ENCODE data around the gene CTNNB1. TPM values are rescaled to one million over a fixed set of nuclear protein-coding genes. Genes with fewer than 3 reads are reported as not detected.
"Not testable (repeated sequence)": the region's sequence is repeated elsewhere in the genome, so short reads cannot be mapped to it uniquely, and the experiment has no call there.

The CTNNB1 gene
- total RNA-seq, 2 donors from 2014 or later, result 109 to 150 TPM

DNA sequence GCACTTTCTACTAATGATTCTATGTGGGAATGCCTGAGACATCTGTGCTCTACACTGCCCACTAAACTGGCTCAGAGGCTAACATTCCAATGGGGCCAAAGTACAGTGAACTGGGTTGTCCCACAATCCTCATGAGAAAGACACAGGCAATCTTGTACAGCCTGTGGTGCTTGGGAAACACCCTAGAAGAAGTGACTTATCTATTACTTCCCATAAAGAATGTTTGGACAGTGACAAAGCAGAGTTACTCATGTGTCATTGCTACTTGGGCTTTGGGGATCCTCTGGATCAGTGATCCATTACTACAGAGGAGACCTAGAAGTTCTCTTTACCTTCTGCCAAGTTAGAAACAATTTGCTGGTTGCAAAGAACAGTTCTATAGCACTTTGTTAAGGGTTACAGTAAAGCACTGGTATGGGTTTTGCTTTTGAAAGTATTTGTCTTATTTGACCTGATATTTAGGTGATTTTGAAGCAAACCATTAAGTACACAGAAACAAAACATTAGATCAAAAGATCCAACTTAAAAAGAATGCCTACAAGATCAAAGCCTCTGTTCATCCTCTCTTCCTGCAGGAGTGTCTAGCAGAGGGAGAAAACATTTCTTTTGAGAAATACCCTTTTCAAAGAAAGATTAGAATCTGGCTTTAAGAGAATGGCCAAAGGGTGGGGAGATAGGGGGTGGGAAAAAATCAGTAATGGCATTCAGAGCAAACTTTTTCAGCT is 75.8 kb downstream of the CTNNB1 start:
- ATAC-seq (replicated peaks), result no peak
- Mint-ChIP-seq H3K4me1 (no peaks in the 10 kb centered on the region), H3K9me3 (peaks cover 14% of the 10 kb centered on the region), H3K27ac (no peak overlapping the region), H3K27me3 (no peaks in the 10 kb centered on the region), H3K36me3 (ENCODE audit: low read depth) (no peaks in the 10 kb centered on the region), H3K4me3 (no peak overlapping the region)

DNA sequence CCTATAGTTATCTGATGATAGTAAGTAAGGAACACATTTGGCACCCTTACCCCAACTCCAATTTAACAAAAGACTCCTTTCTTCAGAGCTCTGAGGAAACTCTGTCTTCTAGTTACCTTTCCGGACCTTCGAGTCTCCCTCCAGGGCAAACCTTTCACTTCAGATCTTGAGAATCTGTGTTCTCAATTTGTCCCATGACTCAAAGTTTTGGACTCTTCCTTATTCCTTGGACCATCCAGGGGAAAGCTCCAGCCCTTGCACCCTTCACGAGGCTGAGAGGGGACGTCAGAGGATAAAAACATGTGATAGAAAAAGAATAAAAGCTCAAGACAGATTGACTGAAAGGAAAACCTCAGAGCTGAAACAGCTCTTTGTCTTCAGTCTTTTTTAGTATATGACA is 76.9 kb downstream of the CTNNB1 start:
- Mint-ChIP-seq H3K27me3 (no peaks in the 10 kb centered on the region), H3K4me3 (no peak overlapping the region), H3K36me3 (ENCODE audit: low read depth) (no peaks in the 10 kb centered on the region), H3K4me1 (no peaks in the 10 kb centered on the region), H3K9me3 (peaks cover 19% of the 10 kb centered on the region), H3K27ac (no peak overlapping the region)
- ATAC-seq (replicated peaks), result no peak

DNA sequence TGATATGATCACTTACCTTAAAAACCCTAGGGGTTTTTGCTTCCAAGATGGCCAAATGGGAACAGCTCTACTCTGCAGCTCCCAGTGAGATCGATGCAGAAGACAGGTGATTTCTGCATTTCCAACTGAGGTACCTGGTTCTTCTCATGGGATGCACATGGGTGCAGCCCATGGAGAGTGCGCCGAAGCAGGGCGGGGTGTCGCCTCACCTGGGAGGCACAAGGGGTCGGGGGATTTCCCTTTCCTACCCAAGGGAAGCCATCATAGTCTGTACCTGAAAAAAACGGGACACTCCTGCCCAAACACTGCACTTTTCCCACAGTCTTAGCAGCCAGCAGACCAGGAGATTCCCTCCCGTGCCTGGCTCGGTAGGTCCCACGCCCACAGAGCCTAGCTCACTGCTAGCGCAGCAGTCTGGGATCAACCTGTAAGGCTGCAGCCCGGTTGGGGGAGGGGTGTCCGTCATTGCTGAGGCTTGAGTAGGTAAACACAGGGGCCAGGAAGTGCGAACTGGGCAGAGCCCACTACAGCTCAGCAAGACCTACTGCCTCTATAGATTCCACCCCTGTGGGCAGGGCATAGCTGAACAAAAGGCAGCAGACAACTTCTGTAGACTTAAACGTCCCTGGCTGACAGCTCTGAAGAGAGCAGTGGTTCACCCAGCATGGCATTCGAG is 78.6 kb downstream of the CTNNB1 start:
- peaks cover 13% of the 10 kb centered on the region for H3K9me3 Mint-ChIP-seq
- ATAC-seq (replicated peaks), result no peak
- H3K4me1 Mint-ChIP-seq, result no peaks in the 10 kb centered on the region
- no peaks in the 10 kb centered on the region for H3K36me3 Mint-ChIP-seq (ENCODE audit: low read depth)
- H3K27me3 Mint-ChIP-seq, result no peaks in the 10 kb centered on the region
- no peak overlapping the region for H3K27ac Mint-ChIP-seq
- no peak overlapping the region for H3K4me3 Mint-ChIP-seq

DNA sequence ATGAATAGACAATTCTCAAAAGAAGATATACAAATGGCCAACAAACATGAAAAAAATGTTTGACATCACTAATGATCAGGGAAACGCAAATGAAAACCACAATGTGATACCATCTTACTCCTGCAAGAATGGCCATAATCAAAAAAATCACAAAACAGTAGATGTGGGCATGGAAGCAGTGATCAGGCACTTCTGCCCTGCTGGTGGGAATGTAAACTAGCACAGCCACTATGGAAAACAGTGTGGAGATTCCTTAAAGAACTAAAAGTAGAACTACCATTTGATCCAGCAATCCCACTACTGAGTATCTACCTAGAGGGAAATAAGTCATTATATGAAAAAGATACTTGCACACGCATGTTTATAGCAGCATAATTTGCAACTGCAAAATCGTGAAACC is 85.6 kb downstream of the CTNNB1 start:
- peaks cover 10% of the 10 kb centered on the region for H3K9me3 Mint-ChIP-seq
- H3K4me3 Mint-ChIP-seq; H3K4me1 Mint-ChIP-seq; H3K27me3 Mint-ChIP-seq; H3K27ac Mint-ChIP-seq; ATAC-seq (replicated peaks); H3K36me3 Mint-ChIP-seq (ENCODE audit: low read depth): not testable (repeated sequence)

GRCh38 chr3:41286305-41286704 is 87.0 kb downstream of the CTNNB1 start:
- ATAC-seq (replicated peaks), result no peak
- no peaks in the 10 kb centered on the region for H3K36me3 Mint-ChIP-seq (ENCODE audit: low read depth)

GRCh38 chr3:41288785-41289184 is 89.5 kb downstream of the CTNNB1 start:
- Mint-ChIP-seq H3K36me3 (ENCODE audit: low read depth) (no peaks in the 10 kb centered on the region), H3K27me3 (no peaks in the 10 kb centered on the region), H3K9me3 (peaks cover 6% of the 10 kb centered on the region), H3K4me1 (no peaks in the 10 kb centered on the region), H3K27ac (no peak overlapping the region), H3K4me3 (no peak overlapping the region)
- no peak for ATAC-seq (replicated peaks)

More at GRCh38 chr3:41286305-41286704, 87.0 kb downstream of the CTNNB1 start:
- H3K27ac Mint-ChIP-seq, result no peak overlapping the region
- no peaks in the 10 kb centered on the region for H3K27me3 Mint-ChIP-seq
- H3K4me3 Mint-ChIP-seq, result no peak overlapping the region
- H3K4me1 Mint-ChIP-seq, result no peaks in the 10 kb centered on the region
- peaks cover 6% of the 10 kb centered on the region for H3K9me3 Mint-ChIP-seq

Data from activated T-helper 17 cell treated with anti-CD3 and anti-CD28 coated beads, Interleukin-2, amount 50 U/mL, for 72 hours (primary cell).